ENCODE measurements around the gene SSX4. TPM values are rescaled to one million over a fixed set of nuclear protein-coding genes. Genes with fewer than 3 reads are reported as not detected.
"Not testable (repeated sequence)": the region's sequence is repeated elsewhere in the genome, so short reads cannot be mapped to it uniquely, and the experiment has no call there.

Gene SSX4
- total and polyA plus RNA-seq, 2 donors (not counting 1 experiment from before 2014, with no cell fraction given), result not detected

GRCh38 chrX:48370408-48370807 lies 12.9 kb upstream of the SSX4 start:
- H3K79me2 ChIP-seq (ENCODE audit: control insufficient read depth, insufficient read depth, low read length); CTCF ChIA-PET; H3K27me3 ChIP-seq (replicated peaks in 1 of 4; ENCODE audit: control extremely low read depth in 1 of 4, control insufficient read depth in 3 of 4, insufficient read depth in 4 of 4, low read length in 3 of 4); H3K27me3 Mint-ChIP-seq; POLR2A ChIA-PET; DNase-seq; H3K4me1 ChIP-seq (ENCODE audit: control insufficient read depth in 2 of 2, insufficient read depth in 2 of 2, low read length in 2 of 2); H4K20me1 ChIP-seq (ENCODE audit: control insufficient read depth, insufficient read depth, low read length, poor library complexity, severe bottlenecking); H3K36me3 ChIP-seq (replicated peaks in 1 of 2; ENCODE audit: control extremely low read depth in 1 of 2, control insufficient read depth in 1 of 2, extremely low read depth in 1 of 2, insufficient read depth in 2 of 2, low read length in 1 of 2); H2AFZ ChIP-seq (ENCODE audit: insufficient read depth, low read depth, low read length, poor library complexity, severe bottlenecking); ATAC-seq (ENCODE audit: low read depth); H3K9ac ChIP-seq (ENCODE audit: low read length); H3K27ac ChIP-seq (ENCODE audit: low read length in 2 of 2); H3K9me3 Mint-ChIP-seq (ENCODE audit: insufficient read depth); H3K4me3 ChIP-seq (ENCODE audit: control extremely low read depth in 1 of 5, extremely low read depth in 1 of 5, insufficient read depth in 1 of 5, low read depth in 2 of 5, low read length in 4 of 5); H3K27ac Mint-ChIP-seq; H3K4me1 Mint-ChIP-seq; intact Hi-C loops (cut with micrococcal nuclease); H3K4me3 Mint-ChIP-seq; H3K9me3 ChIP-seq (ENCODE audit: control extremely low read depth in 1 of 3, control insufficient read depth in 2 of 3, insufficient read depth in 1 of 3, low read length in 2 of 3); H3K4me2 ChIP-seq (replicated peaks; ENCODE audit: low read depth, low read length, poor library complexity, severe bottlenecking): not testable (repeated sequence)
- WGBS (ENCODE audit: insufficient coverage), result no CpG with 5 or more reads among the region's 8 CpGs

- H3K9me3 ChIP-seq (ENCODE audit: control extremely low read depth in 1 of 3, control insufficient read depth in 2 of 3, insufficient read depth in 1 of 3, low read length in 2 of 3); H2AFZ ChIP-seq (ENCODE audit: insufficient read depth, low read depth, low read length, poor library complexity, severe bottlenecking); H3K4me3 ChIP-seq (ENCODE audit: control extremely low read depth in 1 of 5, extremely low read depth in 1 of 5, insufficient read depth in 1 of 5, low read depth in 2 of 5, low read length in 4 of 5); H3K36me3 ChIP-seq (replicated peaks in 1 of 2; ENCODE audit: control extremely low read depth in 1 of 2, control insufficient read depth in 1 of 2, extremely low read depth in 1 of 2, insufficient read depth in 2 of 2, low read length in 1 of 2); intact Hi-C loops (cut with micrococcal nuclease); H3K4me3 Mint-ChIP-seq; H3K27ac ChIP-seq (ENCODE audit: low read length in 2 of 2); ATAC-seq (ENCODE audit: low read depth); H3K4me1 Mint-ChIP-seq; H3K79me2 ChIP-seq (ENCODE audit: control insufficient read depth, insufficient read depth, low read length); POLR2A ChIA-PET; CTCF ChIA-PET; DNase-seq; H3K4me1 ChIP-seq (ENCODE audit: control insufficient read depth in 2 of 2, insufficient read depth in 2 of 2, low read length in 2 of 2); H3K9ac ChIP-seq (ENCODE audit: low read length); H3K9me3 Mint-ChIP-seq (ENCODE audit: insufficient read depth); H3K4me2 ChIP-seq (replicated peaks; ENCODE audit: low read depth, low read length, poor library complexity, severe bottlenecking); H3K27me3 Mint-ChIP-seq; H3K27me3 ChIP-seq (replicated peaks in 1 of 4; ENCODE audit: control extremely low read depth in 1 of 4, control insufficient read depth in 3 of 4, insufficient read depth in 4 of 4, low read length in 3 of 4); H3K27ac Mint-ChIP-seq; H4K20me1 ChIP-seq (ENCODE audit: control insufficient read depth, insufficient read depth, low read length, poor library complexity, severe bottlenecking): not testable (repeated sequence)
- WGBS (ENCODE audit: insufficient coverage), result no CpG with 5 or more reads among the region's 2 CpGs
Measured at GRCh38 chrX:48396931-48397330, 13.6 kb downstream of the SSX4 start.

GRCh38 chrX:48397825-48398224 lies 14.5 kb downstream of the SSX4 start:
- H3K4me1 Mint-ChIP-seq; H3K9ac ChIP-seq (ENCODE audit: low read length); H3K27me3 Mint-ChIP-seq; H3K4me2 ChIP-seq (replicated peaks; ENCODE audit: low read depth, low read length, poor library complexity, severe bottlenecking); intact Hi-C loops (cut with micrococcal nuclease); POLR2A ChIA-PET; DNase-seq; H2AFZ ChIP-seq (ENCODE audit: insufficient read depth, low read depth, low read length, poor library complexity, severe bottlenecking); H3K4me3 ChIP-seq (ENCODE audit: control extremely low read depth in 1 of 5, extremely low read depth in 1 of 5, insufficient read depth in 1 of 5, low read depth in 2 of 5, low read length in 4 of 5); H3K79me2 ChIP-seq (ENCODE audit: control insufficient read depth, insufficient read depth, low read length); H3K9me3 ChIP-seq (ENCODE audit: control extremely low read depth in 1 of 3, control insufficient read depth in 2 of 3, insufficient read depth in 1 of 3, low read length in 2 of 3); H3K36me3 ChIP-seq (replicated peaks in 1 of 2; ENCODE audit: control extremely low read depth in 1 of 2, control insufficient read depth in 1 of 2, extremely low read depth in 1 of 2, insufficient read depth in 2 of 2, low read length in 1 of 2); H3K27ac ChIP-seq (ENCODE audit: low read length in 2 of 2); ATAC-seq (ENCODE audit: low read depth); H3K9me3 Mint-ChIP-seq (ENCODE audit: insufficient read depth); H3K4me3 Mint-ChIP-seq; H3K27ac Mint-ChIP-seq; H3K27me3 ChIP-seq (replicated peaks in 1 of 4; ENCODE audit: control extremely low read depth in 1 of 4, control insufficient read depth in 3 of 4, insufficient read depth in 4 of 4, low read length in 3 of 4); H4K20me1 ChIP-seq (ENCODE audit: control insufficient read depth, insufficient read depth, low read length, poor library complexity, severe bottlenecking); CTCF ChIA-PET; H3K4me1 ChIP-seq (ENCODE audit: control insufficient read depth in 2 of 2, insufficient read depth in 2 of 2, low read length in 2 of 2): not testable (repeated sequence)
- WGBS (ENCODE audit: insufficient coverage), result no CpG with 5 or more reads among the region's 1 CpG

GRCh38 chrX:48411860-48412259 lies 28.5 kb downstream of the SSX4 start, which contains the start of gene SSX4B:
TSS of gene SSX4B (minus strand) at chrX:48411960. CDS start at chrX:48411372, 588 bp downstream.
- H2AFZ ChIP-seq (ENCODE audit: insufficient read depth, low read depth, low read length, poor library complexity, severe bottlenecking); H3K9ac ChIP-seq (ENCODE audit: low read length); DNase-seq; POLR2A ChIA-PET; intact Hi-C loops (cut with micrococcal nuclease); H3K4me3 Mint-ChIP-seq; H3K4me2 ChIP-seq (replicated peaks; ENCODE audit: low read depth, low read length, poor library complexity, severe bottlenecking); H3K9me3 Mint-ChIP-seq (ENCODE audit: insufficient read depth); CTCF ChIA-PET; H3K27ac Mint-ChIP-seq; H3K4me1 ChIP-seq (ENCODE audit: control insufficient read depth in 2 of 2, insufficient read depth in 2 of 2, low read length in 2 of 2); H3K4me3 ChIP-seq (ENCODE audit: control extremely low read depth in 1 of 5, extremely low read depth in 1 of 5, insufficient read depth in 1 of 5, low read depth in 2 of 5, low read length in 4 of 5); H3K27me3 Mint-ChIP-seq; H3K79me2 ChIP-seq (ENCODE audit: control insufficient read depth, insufficient read depth, low read length); H3K4me1 Mint-ChIP-seq; H3K27ac ChIP-seq (ENCODE audit: low read length in 2 of 2); H3K9me3 ChIP-seq (ENCODE audit: control extremely low read depth in 1 of 3, control insufficient read depth in 2 of 3, insufficient read depth in 1 of 3, low read length in 2 of 3); ATAC-seq (ENCODE audit: low read depth); H3K27me3 ChIP-seq (replicated peaks in 1 of 4; ENCODE audit: control extremely low read depth in 1 of 4, control insufficient read depth in 3 of 4, insufficient read depth in 4 of 4, low read length in 3 of 4); H3K36me3 ChIP-seq (replicated peaks in 1 of 2; ENCODE audit: control extremely low read depth in 1 of 2, control insufficient read depth in 1 of 2, extremely low read depth in 1 of 2, insufficient read depth in 2 of 2, low read length in 1 of 2); H4K20me1 ChIP-seq (ENCODE audit: control insufficient read depth, insufficient read depth, low read length, poor library complexity, severe bottlenecking): not testable (repeated sequence)
- WGBS (ENCODE audit: insufficient coverage), result no CpG with 5 or more reads among the region's 15 CpGs

Data from B cell (primary cell).